Esophagus muscularis mucosa (tissue), 4 donors: Measurements from ENCODE around the gene TENM4. TPM values are rescaled to one million over a fixed set of nuclear protein-coding genes. Genes with fewer than 3 reads are reported as not detected.
A peak's percentile ranks its signal among the peaks of the same experiment; 100 is the strongest.

Source experiments
- DNase-seq: peaks from one replicate; pipeline ENCODE4 v3.0.0-alpha.2; 2017; ENCODE audit errors: extremely low spot score
- H3K27ac ChIP-seq, 4 donors: fragments of 200-600 bp; sonication (generic); replicated peaks in 1 of 4; 1 replicate in 3 of 4; 2 replicates in 1 of 4; pipeline ENCODE4 v1.5.1; 2016 to 2019; ENCODE audit warnings: mild to moderate bottlenecking in 1 of 4
- H3K27me3 ChIP-seq, 4 donors: fragments of 200-600 bp; sonication (generic); one replicate each; pipeline versions ENCODE4 v1.5.1 to v1.6.0; 2016 to 2019
- H3K36me3 ChIP-seq, 4 donors: fragments of 200-600 bp; sonication (generic); one replicate each; pipeline ENCODE4 v1.5.1; 2016 to 2019
- H3K4me1 ChIP-seq, 4 donors: fragments of 200-600 bp; sonication (generic); one replicate each; pipeline ENCODE4 v1.5.1; 2016 to 2019
- H3K4me3 ChIP-seq, 4 donors: fragments of 200-600 bp; sonication (generic); 1 replicate in 2 of 4; 2 replicates in 2 of 4; pipeline ENCODE4 v1.5.1; 2016 to 2019; ENCODE audit warnings: mild to moderate bottlenecking in 4 of 4, moderate library complexity in 1 of 4
- H3K9me3 ChIP-seq, 4 donors: fragments of 200-600 bp; sonication (generic); 1 replicate in 3 of 4; 2 replicates in 1 of 4; pipeline ENCODE4 v1.5.1; 2016 to 2019
- EP300 ChIP-seq: sonication (generic); formaldehyde crosslinking; IDR thresholded peaks from one replicate; pipeline ENCODE4 v1.6.1; 2017; ENCODE audit warnings: antibody characterized with exemption
- POLR2A ChIP-seq: fragments of 450-650 bp; IDR thresholded peaks from one replicate; pipeline ENCODE4 v1.6.1; 2017; ENCODE audit warnings: antibody characterized with exemption, moderate library complexity, mild to moderate bottlenecking, low read depth
- POLR2AphosphoS5 ChIP-seq, 2 donors: sonication (generic); formaldehyde crosslinking; IDR thresholded peaks; one replicate each; pipeline ENCODE4 v1.6.1; 2017; ENCODE audit warnings: antibody characterized with exemption in 2 of 2
- WGBS: methylation state at CpG from one replicate; pipeline ENCODE4 v1.1.5; 2018; 5-methylcytosine and 5-hydroxymethylcytosine counted together
- intact Hi-C: fragments of 100-400 bp; cut with DNase I; formaldehyde crosslinking; loops from one replicate; pipeline ENCODE4 v1.15.1; 2023
- total RNA-seq, 4 donors: library from RNA; depleted of rRNA; stranded (reverse); fragments of >200 nt; gene quantifications; one replicate each; pipeline versions ENCODE4 v1.1.0 to v1.2.1, GENCODE V29; 2016
- TF ChIP-seq, protein P1 (sequence below), 3 experiments: fragments of 200-600 bp in 2 of 3; fragments of 450-650 bp in 1 of 3; sonication (generic) in 2 of 3; IDR thresholded peaks; one replicate each; pipeline ENCODE4 v1.5.1; 2017 to 2019; ENCODE audit warnings: antibody characterized with exemption in 3 of 3, mild to moderate bottlenecking in 2 of 3, moderate library complexity in 1 of 3

The TENM4 gene
- total RNA-seq, 4 donors from 2014 or later, result 4.1 to 9.6 (median 8.0) TPM

- Histone ChIP-seq H3K9me3 (no peaks in the 10 kb centered on the region), H3K4me3 (no peak overlapping the region), H3K4me1 (peaks cover 0 to 23% (median 10%) of the 10 kb centered on the region in 4 donors), H3K36me3 (no peaks in the 10 kb centered on the region), H3K27me3 (no peaks in the 10 kb centered on the region), H3K27ac (no peak overlapping the region)
- no peak for DNase-seq
- 90% methylated on average over 4 of the region's 4 CpGs for WGBS
- intact Hi-C loops, result no loop called here
- no peak for TF ChIP-seq POLR2AphosphoS5 (IDR thresholded peaks at IDR 0.05)
- TF ChIP-seq EP300, result no peak
- TF ChIP-seq, protein P1, sequence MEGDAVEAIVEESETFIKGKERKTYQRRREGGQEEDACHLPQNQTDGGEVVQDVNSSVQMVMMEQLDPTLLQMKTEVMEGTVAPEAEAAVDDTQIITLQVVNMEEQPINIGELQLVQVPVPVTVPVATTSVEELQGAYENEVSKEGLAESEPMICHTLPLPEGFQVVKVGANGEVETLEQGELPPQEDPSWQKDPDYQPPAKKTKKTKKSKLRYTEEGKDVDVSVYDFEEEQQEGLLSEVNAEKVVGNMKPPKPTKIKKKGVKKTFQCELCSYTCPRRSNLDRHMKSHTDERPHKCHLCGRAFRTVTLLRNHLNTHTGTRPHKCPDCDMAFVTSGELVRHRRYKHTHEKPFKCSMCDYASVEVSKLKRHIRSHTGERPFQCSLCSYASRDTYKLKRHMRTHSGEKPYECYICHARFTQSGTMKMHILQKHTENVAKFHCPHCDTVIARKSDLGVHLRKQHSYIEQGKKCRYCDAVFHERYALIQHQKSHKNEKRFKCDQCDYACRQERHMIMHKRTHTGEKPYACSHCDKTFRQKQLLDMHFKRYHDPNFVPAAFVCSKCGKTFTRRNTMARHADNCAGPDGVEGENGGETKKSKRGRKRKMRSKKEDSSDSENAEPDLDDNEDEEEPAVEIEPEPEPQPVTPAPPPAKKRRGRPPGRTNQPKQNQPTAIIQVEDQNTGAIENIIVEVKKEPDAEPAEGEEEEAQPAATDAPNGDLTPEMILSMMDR (IDR thresholded peaks at IDR 0.05), result no peak
- no peak for TF ChIP-seq POLR2A
Observed at GRCh38 chr11:78931891-78932290, 508.9 kb downstream of the TENM4 start.

DNA sequence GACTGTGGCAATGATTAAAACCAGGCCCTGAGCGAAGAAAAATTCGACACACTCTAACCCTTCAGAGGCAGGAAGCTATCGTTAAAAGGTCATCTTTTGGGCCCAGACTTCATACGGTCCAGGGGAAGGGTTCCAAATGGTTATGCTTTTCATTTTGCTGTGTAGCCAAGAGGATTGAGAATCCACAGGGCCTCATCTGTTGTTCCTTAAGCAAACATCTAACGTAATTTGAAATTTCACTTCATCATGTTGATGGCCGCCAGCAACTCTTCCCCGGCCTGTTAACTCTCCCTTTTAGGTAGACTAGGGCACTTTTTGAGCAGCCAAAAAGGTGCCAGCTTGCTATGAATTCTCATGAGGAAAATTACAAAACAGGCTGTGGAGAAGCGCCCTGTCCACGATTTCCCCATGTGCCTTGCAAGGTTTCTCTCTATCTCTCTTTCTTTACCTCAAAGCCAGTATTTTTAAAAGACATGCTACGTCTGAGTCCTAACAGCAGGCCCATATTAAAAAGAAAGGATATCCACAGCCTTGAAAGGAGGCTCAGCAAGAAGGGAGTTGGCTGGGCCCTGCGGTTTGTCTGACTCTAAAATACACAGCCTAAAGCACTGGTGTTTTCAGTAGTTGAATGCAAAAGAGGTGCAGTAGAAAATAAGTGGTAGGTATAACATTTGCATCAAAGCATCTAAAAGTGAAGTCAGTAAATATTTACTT lies 509.9 kb downstream of the TENM4 start:
- H3K36me3 ChIP-seq, result no peaks in the 10 kb centered on the region
- peak overlapping the region in 3 of 4 donors; percentile 36 to 40 (median 40) for H3K27ac ChIP-seq
- peaks cover 0 to 24% (median 10%) of the 10 kb centered on the region in 4 donors for H3K4me1 ChIP-seq
- TF ChIP-seq POLR2A, result no peak
- TF ChIP-seq, protein P1 (IDR thresholded peaks at IDR 0.05), result no peak
- no peak for TF ChIP-seq EP300
- TF ChIP-seq POLR2AphosphoS5 (IDR thresholded peaks at IDR 0.05), result no peak
- H3K27me3 ChIP-seq, result no peaks in the 10 kb centered on the region
- H3K9me3 ChIP-seq, result no peaks in the 10 kb centered on the region
- intact Hi-C loops, result no loop called here
- WGBS, result 56% methylated on average over 11 of the region's 11 CpGs
- no peak overlapping the region for H3K4me3 ChIP-seq
- DNase-seq, result no peak

- H3K27me3 ChIP-seq, result no peaks in the 10 kb centered on the region
- no peaks in the 10 kb centered on the region for H3K36me3 ChIP-seq
- no peak for DNase-seq
- 90% methylated on average over 3 of the region's 3 CpGs for WGBS
- no peaks in the 10 kb centered on the region for H3K9me3 ChIP-seq
- no peak overlapping the region for H3K27ac ChIP-seq
- no peak overlapping the region for H3K4me3 ChIP-seq
- TF ChIP-seq EP300, result no peak
- no peak for TF ChIP-seq POLR2AphosphoS5 (IDR thresholded peaks at IDR 0.05)
- no peak for TF ChIP-seq POLR2A
- TF ChIP-seq, protein P1 (IDR thresholded peaks at IDR 0.05), result no peak
- H3K4me1 ChIP-seq, result peaks cover 0 to 24% (median 10%) of the 10 kb centered on the region in 4 donors
- intact Hi-C loops, result no loop called here
Observed at GRCh38 chr11:78929906-78930220, 511.0 kb downstream of the TENM4 start.

- no peak overlapping the region for H3K27ac ChIP-seq
- no peaks in the 10 kb centered on the region for H3K36me3 ChIP-seq
- DNase-seq, result no peak
- intact Hi-C loops, result no loop called here
- no peak overlapping the region for H3K4me3 ChIP-seq
- WGBS, result 88% methylated on average over 5 of the region's 5 CpGs
- no peaks in the 10 kb centered on the region for H3K27me3 ChIP-seq
- TF ChIP-seq POLR2A (no peak), POLR2AphosphoS5 (IDR thresholded peaks at IDR 0.05) (no peak), EP300 (no peak)
- TF ChIP-seq, protein P1 (IDR thresholded peaks at IDR 0.05), result no peak
- H3K4me1 ChIP-seq, result peaks cover 0 to 24% (median 10%) of the 10 kb centered on the region in 4 donors
- no peaks in the 10 kb centered on the region for H3K9me3 ChIP-seq
Observed at GRCh38 chr11:78929207-78929905, 511.5 kb downstream of the TENM4 start.
